IPS-NIHi7 (cell line): ENCODE results near the gene ZNF532.

Source experiments
- DNase-seq: peaks from one replicate; pipeline ENCODE4 v3.0.0; 2012; ENCODE audit warnings: mixed read lengths; ENCODE audit errors: extremely low spot score

Gene ZNF532

GRCh38 chr18:58870621-58871020 is 5.9 kb downstream of the ZNF532 start:
- no peak for DNase-seq

- no peak for DNase-seq
Measured at GRCh38 chr18:58871514-58872420, 7.1 kb downstream of the ZNF532 start.

- no peak for DNase-seq
Measured at GRCh38 chr18:58878640-58879039, 14.0 kb downstream of the ZNF532 start.

- no peak for DNase-seq
Measured at GRCh38 chr18:58881477-58881876, 16.8 kb downstream of the ZNF532 start.

GRCh38 chr18:58882044-58882443 is 17.4 kb downstream of the ZNF532 start:
- no peak for DNase-seq

GRCh38 chr18:58882686-58883085 is 18.0 kb downstream of the ZNF532 start:
- DNase-seq, result no peak

- no peak for DNase-seq
Measured at GRCh38 chr18:58884680-58885079, 20.0 kb downstream of the ZNF532 start.

- DNase-seq, result no peak
Measured at GRCh38 chr18:58886431-58886830, 21.8 kb downstream of the ZNF532 start.

GRCh38 chr18:58886864-58887612 is 22.4 kb downstream of the ZNF532 start:
- no peak for DNase-seq

- no peak for DNase-seq
Measured at GRCh38 chr18:58887613-58887963, 22.9 kb downstream of the ZNF532 start.

- no peak for DNase-seq
Measured at GRCh38 chr18:58891776-58892175, 27.1 kb downstream of the ZNF532 start.

- no peak for DNase-seq
Measured at GRCh38 chr18:58892488-58892887, 27.8 kb downstream of the ZNF532 start.

- DNase-seq, result no peak
Measured at GRCh38 chr18:58893388-58894099, 28.9 kb downstream of the ZNF532 start.

GRCh38 chr18:58894930-58895329 is 30.3 kb downstream of the ZNF532 start:
- no peak for DNase-seq

GRCh38 chr18:58895385-58895784 is 30.7 kb downstream of the ZNF532 start:
- DNase-seq, result no peak

GRCh38 chr18:58896268-58896667 is 31.6 kb downstream of the ZNF532 start:
- DNase-seq, result no peak

GRCh38 chr18:58896734-58897508 is 32.2 kb downstream of the ZNF532 start:
- DNase-seq, result no peak

- no peak for DNase-seq
Measured at GRCh38 chr18:58898010-58898799, 33.5 kb downstream of the ZNF532 start.

- DNase-seq, result no peak
Measured at GRCh38 chr18:58900015-58900649, 35.5 kb downstream of the ZNF532 start.

- DNase-seq, result no peak
Measured at GRCh38 chr18:58901143-58901542, 36.5 kb downstream of the ZNF532 start.
